H1 (cell line): ENCODE measurements around the gene BMERB1. TPM values are rescaled to one million over a fixed set of nuclear protein-coding genes. Genes with fewer than 3 reads are reported as not detected.
A peak's percentile ranks its signal among the peaks of the same experiment; 100 is the strongest.
"Not testable (repeated sequence)": the region's sequence is repeated elsewhere in the genome, so short reads cannot be mapped to it uniquely, and the experiment has no call there.

Experiments used
- CTCF ChIA-PET: fragments of 300-600 bp; sonication (Branson Sonifier 250); formaldehyde crosslinking; loops from one replicate; lab custom pipeline; 2021; ENCODE audit not compliant: partially characterized antibody; lab: Charles Lee
- POLR2A ChIA-PET: fragments of 300-600 bp; sonication (Branson Sonifier 250); formaldehyde crosslinking; loops from one replicate; lab custom pipeline; 2021; ENCODE audit warnings: inconsistent platforms; ENCODE audit not compliant: partially characterized antibody; lab: Charles Lee
- DNase-seq, 2 experiments: peaks; one replicate each; pipeline versions ENCODE4 v3.0.0 to v3.0.0-alpha.2; 2010 to 2022; ENCODE audit warnings: low spot score in 2 of 2, low read depth in 1 of 2, mixed read lengths in 1 of 2
- FAIRE-seq: peaks from 2 replicates; lab custom pipeline; 2011; peaks lifted over from hg19 to GRCh38; lab: Jason Lieb, UNC
- H2AFZ ChIP-seq: 2 replicates; pipeline ENCODE4 v1.8.1; 2012; ENCODE audit warnings: low read length, inconsistent platforms
- H2AK5ac ChIP-seq: 2 replicates; pipeline ENCODE4 v1.6.1; 2013; ENCODE audit warnings: low read depth, low read length
- H2BK120ac ChIP-seq: replicated peaks from 2 replicates; pipeline ENCODE3; 2013; ENCODE audit warnings: low read depth, low read length, inconsistent platforms
- H2BK12ac ChIP-seq: 2 replicates; pipeline ENCODE4 v1.6.1; 2013; ENCODE audit warnings: low read depth, low read length
- H2BK15ac ChIP-seq: 2 replicates; pipeline ENCODE4 v1.6.1; 2013; ENCODE audit warnings: low read length
- H2BK20ac ChIP-seq: 2 replicates; pipeline ENCODE4 v1.6.1; 2013; ENCODE audit warnings: low read length
- H2BK5ac ChIP-seq: 2 replicates; pipeline ENCODE4 v1.6.1; 2013; ENCODE audit warnings: low read depth, low read length
- H3K14ac ChIP-seq: 2 replicates; pipeline ENCODE4 v1.6.1; 2013; ENCODE audit warnings: inconsistent platforms; ENCODE audit not compliant: insufficient read length
- H3K18ac ChIP-seq: 2 replicates; pipeline ENCODE4 v1.6.1; 2013; ENCODE audit warnings: low read length; ENCODE audit errors: extremely low read depth
- H3K23ac ChIP-seq: 2 replicates; pipeline ENCODE4 v1.6.1; 2013; ENCODE audit warnings: inconsistent platforms; ENCODE audit not compliant: insufficient read length
- H3K23me2 ChIP-seq: 2 replicates; pipeline ENCODE4 v1.6.1; 2013; ENCODE audit warnings: low read depth, low read length
- H3K27ac ChIP-seq: 2 replicates; pipeline ENCODE4 v1.6.1; 2011; ENCODE audit warnings: low read depth, low read length, inconsistent platforms
- H3K27me3 ChIP-seq, 4 experiments: replicated peaks in 1 of 4; 1 replicate in 1 of 4; 2 replicates in 3 of 4; pipeline versions ENCODE4 v1.6.1 to v1.8.1; 2011 to 2013; ENCODE audit warnings: low read length in 3 of 4, mild to moderate bottlenecking in 3 of 4, inconsistent platforms in 2 of 4, mixed read lengths in 2 of 4, moderate library complexity in 1 of 4; ENCODE audit not compliant: control insufficient read depth in 3 of 4, insufficient read depth in 3 of 4; ENCODE audit errors: extremely low read depth in 1 of 4
- H3K36me3 ChIP-seq, 4 experiments: 2 replicates each; pipeline versions ENCODE4 v1.6.1 to v1.8.1; 2011 to 2013; ENCODE audit warnings: mild to moderate bottlenecking in 4 of 4, low read length in 3 of 4, moderate library complexity in 2 of 4, control low read depth in 1 of 4, inconsistent platforms in 1 of 4; ENCODE audit not compliant: insufficient read depth in 4 of 4, control insufficient read depth in 2 of 4
- H3K4ac ChIP-seq: replicated peaks from 2 replicates; pipeline ENCODE3; 2013; ENCODE audit warnings: low read length, low read depth, mixed read lengths, inconsistent platforms; ENCODE audit not compliant: insufficient read length
- H3K4me1 ChIP-seq, 4 experiments: replicated peaks in 1 of 4; 1 replicate in 1 of 4; 2 replicates in 3 of 4; pipeline versions ENCODE4 v1.6.1 to v1.8.1; 2011 to 2013; ENCODE audit warnings: low read length in 3 of 4, inconsistent platforms in 2 of 4, mixed read lengths in 1 of 4; ENCODE audit not compliant: insufficient read depth in 4 of 4, control insufficient read depth in 3 of 4
- H3K4me2 ChIP-seq, 2 experiments: 2 replicates each; pipeline versions ENCODE4 v1.6.1 to v1.8.1; 2011 to 2013; ENCODE audit warnings: low read depth in 2 of 2, low read length in 2 of 2, control low read depth in 1 of 2, inconsistent platforms in 1 of 2, mild to moderate bottlenecking in 1 of 2; ENCODE audit not compliant: insufficient read depth in 1 of 2
- H3K4me3 ChIP-seq, 4 experiments: fragments of 200-600, 300-600 bp in 1 of 4; sonication (generic), shearing (Covaris generic), sonication (Bioruptor Twin) in 1 of 4; 2 replicates each; pipeline versions ENCODE4 v1.5.1 to v1.8.1; 2011 to 2016; ENCODE audit warnings: low read length in 4 of 4, low read depth in 3 of 4, control low read depth in 2 of 4, inconsistent platforms in 2 of 4, mild to moderate bottlenecking in 2 of 4, mixed read lengths in 1 of 4, moderate library complexity in 1 of 4; ENCODE audit not compliant: insufficient read depth in 2 of 4; ENCODE audit errors: extremely low read depth in 1 of 4
- H3K56ac ChIP-seq: replicated peaks from 2 replicates; pipeline ENCODE3; 2013; ENCODE audit warnings: low read depth, mild to moderate bottlenecking, mixed read lengths, low read length, inconsistent platforms; ENCODE audit not compliant: insufficient read length
- H3K79me1 ChIP-seq: 2 replicates; pipeline ENCODE4 v1.6.1; 2013; ENCODE audit warnings: low read depth, low read length, control low read depth
- H3K79me2 ChIP-seq, 2 experiments: 2 replicates each; pipeline versions ENCODE4 v1.6.1 to v1.8.1; 2012 to 2013; ENCODE audit warnings: low read length in 2 of 2, mild to moderate bottlenecking in 2 of 2, inconsistent platforms in 1 of 2; ENCODE audit not compliant: insufficient read depth in 2 of 2, control insufficient read depth in 1 of 2
- H3K9ac ChIP-seq, 4 experiments: replicated peaks in 1 of 4; 1 replicate in 1 of 4; 2 replicates in 3 of 4; pipeline versions ENCODE4 v1.6.1 to v1.8.1; 2011 to 2013; ENCODE audit warnings: low read depth in 3 of 4, low read length in 3 of 4, control low read depth in 2 of 4, mild to moderate bottlenecking in 2 of 4, moderate library complexity in 2 of 4, inconsistent platforms in 1 of 4; ENCODE audit errors: extremely low read depth in 1 of 4
- H3K9me3 ChIP-seq, 2 experiments: 2 replicates each; pipeline versions ENCODE4 v1.6.1 to v1.8.1; 2012 to 2013; ENCODE audit warnings: mild to moderate bottlenecking in 2 of 2, moderate library complexity in 2 of 2, control low read depth in 1 of 2, inconsistent platforms in 1 of 2, low read depth in 1 of 2, low read length in 1 of 2, mixed read lengths in 1 of 2; ENCODE audit not compliant: insufficient read depth in 2 of 2
- H4K20me1 ChIP-seq, 2 experiments: replicated peaks in 1 of 2; 2 replicates each; pipeline versions ENCODE3 to v1.8.1; 2011 to 2013; ENCODE audit warnings: inconsistent platforms in 2 of 2, low read length in 2 of 2, mild to moderate bottlenecking in 1 of 2; ENCODE audit not compliant: insufficient read depth in 2 of 2, control insufficient read depth in 1 of 2
- H4K5ac ChIP-seq: 2 replicates; pipeline ENCODE4 v1.6.1; 2013; ENCODE audit warnings: low read length, low read depth, mixed read lengths, inconsistent platforms; ENCODE audit not compliant: insufficient read length
- H4K8ac ChIP-seq: 2 replicates; pipeline ENCODE4 v1.8.0; 2013; ENCODE audit warnings: mild to moderate bottlenecking, moderate library complexity, low read length, inconsistent platforms; ENCODE audit not compliant: insufficient read depth; ENCODE audit errors: extremely low read depth
- H4K91ac ChIP-seq: replicated peaks from 2 replicates; pipeline ENCODE3; 2013; ENCODE audit warnings: low read length, mixed read lengths, inconsistent platforms; ENCODE audit not compliant: insufficient read length
- KDM1A ChIP-seq: fragments of 200-600, 300-600 bp; sonication (generic); IDR thresholded peaks from 2 replicates; pipeline ENCODE4 v1.7.1; 2016; ENCODE audit warnings: mild to moderate bottlenecking, low read length, borderline replicate concordance
- WGBS, 2 experiments: shearing (Covaris generic) in 1 of 2; methylation state at CpG; one replicate each; pipeline versions ENCODE4 v1.1.6 to v1.1.7; 2013 to 2015; ENCODE audit warnings: low lambda C conversion rate in 2 of 2, mixed read lengths in 2 of 2, inconsistent platforms in 1 of 2, low coverage in 1 of 2, missing lambda C conversion rate in 1 of 2; ENCODE audit not compliant: insufficient replicate concordance in 2 of 2, insufficient coverage in 1 of 2, insufficient read length in 1 of 2; ENCODE audit errors: extremely low coverage in 1 of 2, missing lambda C conversion rate in 1 of 2; 5-methylcytosine and 5-hydroxymethylcytosine counted together
- polyA plus RNA-seq, 7 experiments: library from polyadenylated mRNA; depleted of rRNA in 3 of 7; stranded (reverse) in 5 of 7; unstranded in 2 of 7; fragments of >200 nt in 5 of 7; fragments of 200-250 nt in 2 of 7; gene quantifications; 1 replicate in 5 of 7; 2 replicates in 1 of 7; 4 replicates in 1 of 7; pipeline versions ENCODE4 v1.2.1 to v1.2.3, GENCODE V29; 2011 to 2013; ENCODE audit warnings: missing spikeins in 2 of 7, mixed read lengths in 2 of 7
- total RNA-seq: library from RNA; stranded (reverse); fragmentation: NEBNext Ultra II Directional; extraction: Animal tissue kit (Norgen Biotek cat#: 25700); gene quantifications from 2 replicates; pipeline ENCODE4 v1.2.1, GENCODE V29; 2021

The BMERB1 gene
- total and polyA plus RNA-seq, 2 of the 8 experiments (the other 6 are each of a cell fraction or from before 2014, with no cell fraction given), result 23.5 to 27.1 TPM

- peak; percentile 43; the same call in 1 of the 2 replicates for TF ChIP-seq KDM1A
Observed at GRCh38 chr16:15434425-15435215, at the start of gene BMERB1 (continued).

GRCh38 chr16:15388060-15388459 is 46.3 kb upstream of the BMERB1 start:
- H3K4ac ChIP-seq, CTCF ChIA-PET, H3K79me2 ChIP-seq, H2BK20ac ChIP-seq, H3K9ac ChIP-seq, FAIRE-seq, POLR2A ChIA-PET, H4K20me1 ChIP-seq, H3K27me3 ChIP-seq, H3K36me3 ChIP-seq, H3K23me2 ChIP-seq, H2BK120ac ChIP-seq, H3K4me2 ChIP-seq, H2BK12ac ChIP-seq, H4K91ac ChIP-seq, H3K79me1 ChIP-seq, H3K4me1 ChIP-seq, H4K5ac ChIP-seq, H2BK15ac ChIP-seq, H3K14ac ChIP-seq, H3K18ac ChIP-seq, H2AFZ ChIP-seq, H3K27ac ChIP-seq, DNase-seq, H3K4me3 ChIP-seq, H2BK5ac ChIP-seq, H3K56ac ChIP-seq, H3K9me3 ChIP-seq, H4K8ac ChIP-seq, H2AK5ac ChIP-seq, H3K23ac ChIP-seq: not testable (repeated sequence)
- 87% methylated on average over 6 of the region's 6 CpGs; no CpG with 5 or more reads in 1 of the 2 experiments for WGBS, 2 experiments
